HG03442 (cell line): ENCODE measurements around the gene MGMT.

Source experiments
- ATAC-seq: cut with Tn5 transposase; IDR thresholded peaks from one replicate; pipeline ENCODE4 v1.9.1; 2021; ENCODE audit warnings: mild to moderate bottlenecking, moderate library complexity; ENCODE audit not compliant: unreplicated experiment

Gene MGMT

GRCh38 chr10:129704786-129705525 lies 237.9 kb downstream of the MGMT start:
- ATAC-seq = no peak

GRCh38 chr10:129705676-129706075 lies 238.6 kb downstream of the MGMT start:
- ATAC-seq = no peak

- no peak for ATAC-seq
Measured at GRCh38 chr10:129706081-129706480, 239.0 kb downstream of the MGMT start.

- ATAC-seq = no peak
Measured at GRCh38 chr10:129706523-129706922, 239.5 kb downstream of the MGMT start.

- ATAC-seq = no peak
Measured at GRCh38 chr10:129707406-129708388, 240.7 kb downstream of the MGMT start.

GRCh38 chr10:129709101-129709500 lies 242.1 kb downstream of the MGMT start:
- ATAC-seq = no peak

GRCh38 chr10:129709627-129710509 lies 242.8 kb downstream of the MGMT start:
- ATAC-seq = no peak

- ATAC-seq = no peak
Measured at GRCh38 chr10:129710510-129710847, 243.4 kb downstream of the MGMT start.

- ATAC-seq = no peak
Measured at GRCh38 chr10:129711291-129711690, 244.2 kb downstream of the MGMT start.

GRCh38 chr10:129712000-129712399 lies 245.0 kb downstream of the MGMT start:
- no peak for ATAC-seq

- ATAC-seq = no peak
Measured at GRCh38 chr10:129713659-129714265, 246.7 kb downstream of the MGMT start.

GRCh38 chr10:129715805-129716204 lies 248.8 kb downstream of the MGMT start:
- ATAC-seq = no peak

GRCh38 chr10:129716211-129716681 lies 249.2 kb downstream of the MGMT start:
- no peak for ATAC-seq

- no peak for ATAC-seq
Measured at GRCh38 chr10:129716881-129717280, 249.8 kb downstream of the MGMT start.

- ATAC-seq = no peak
Measured at GRCh38 chr10:129717816-129718547, 250.9 kb downstream of the MGMT start.

- no peak for ATAC-seq
Measured at GRCh38 chr10:129718548-129719414, 251.7 kb downstream of the MGMT start.

- ATAC-seq = no peak
Measured at GRCh38 chr10:129719415-129719739, 252.3 kb downstream of the MGMT start.

- ATAC-seq = no peak
Measured at GRCh38 chr10:129719889-129720590, 253.0 kb downstream of the MGMT start.
